HEK293T (cell line): ENCODE data around the gene PTGER2.
A peak's percentile ranks its signal among the peaks of the same experiment; 100 is the strongest.

Source experiments
- CTCF ChIA-PET: fragments of 350-600 bp; formaldehyde crosslinking; extraction: SDS; loops from one replicate; lab custom pipeline; 2021; ENCODE audit warnings: antibody characterized with exemption, inconsistent platforms; lab: Yijun Ruan, JAX
- POLR2A ChIA-PET: fragments of 350-600 bp; formaldehyde crosslinking; extraction: SDS; loops from one replicate; lab custom pipeline; 2020; ENCODE audit warnings: antibody characterized with exemption, inconsistent platforms; lab: Yijun Ruan, JAX
- DNase-seq: peaks from one replicate; pipeline ENCODE4 v3.0.0; 2012; ENCODE audit warnings: mixed read lengths; ENCODE audit errors: extremely low spot score
- ARNT ChIP-seq: fragments of 450-650 bp; IDR thresholded peaks from 2 replicates; pipeline ENCODE4 v1.6.1; 2017; ENCODE audit warnings: mild to moderate bottlenecking
- BHLHE40 ChIP-seq: fragments of 450-650 bp; IDR thresholded peaks from 2 replicates; pipeline ENCODE4 v1.6.1; 2016; ENCODE audit warnings: mild to moderate bottlenecking, moderate library complexity, borderline replicate concordance
- CTBP1 ChIP-seq: fragments of 450-650 bp; IDR thresholded peaks from 2 replicates; pipeline ENCODE4 v1.6.1; 2016; ENCODE audit warnings: borderline replicate concordance
- ELF4 ChIP-seq: fragments of 450-650 bp; IDR thresholded peaks from 2 replicates; pipeline ENCODE4 v1.6.1; 2017; ENCODE audit warnings: antibody characterized with exemption
- FOXA1 ChIP-seq: fragments of 450-650 bp; IDR thresholded peaks from 2 replicates; pipeline ENCODE4 v1.6.1; 2016; ENCODE audit warnings: mild to moderate bottlenecking
- FOXK2 ChIP-seq: fragments of 450-650 bp; IDR thresholded peaks from 2 replicates; pipeline ENCODE4 v1.6.1; 2016; ENCODE audit warnings: mild to moderate bottlenecking
- FOXM1 ChIP-seq: fragments of 450-650 bp; IDR thresholded peaks from 2 replicates; pipeline ENCODE4 v1.6.1; 2017; ENCODE audit warnings: mild to moderate bottlenecking, borderline replicate concordance
- HDGF ChIP-seq: fragments of 450-650 bp; IDR thresholded peaks from 2 replicates; pipeline ENCODE4 v1.6.1; 2017; ENCODE audit warnings: antibody characterized with exemption, borderline replicate concordance
- L3MBTL2 ChIP-seq: fragments of 450-650 bp; conservative IDR thresholded peaks from 2 replicates; pipeline ENCODE4 v1.6.1; 2016; ENCODE audit warnings: mild to moderate bottlenecking
- LEF1 ChIP-seq: fragments of 450-650 bp; IDR thresholded peaks from 2 replicates; pipeline ENCODE4 v1.6.1; 2017; ENCODE audit warnings: mild to moderate bottlenecking, borderline replicate concordance
- NFRKB ChIP-seq: fragments of 450-650 bp; IDR thresholded peaks from 2 replicates; pipeline ENCODE4 v1.6.1; 2016; ENCODE audit warnings: mild to moderate bottlenecking, moderate library complexity
- PKNOX1 ChIP-seq: fragments of 450-650 bp; IDR thresholded peaks from 2 replicates; pipeline ENCODE4 v1.6.1; 2016
- SP1 ChIP-seq: fragments of 450-650 bp; IDR thresholded peaks from 2 replicates; pipeline ENCODE4 v1.6.1; 2017
- SUZ12 ChIP-seq: fragments of 450-650 bp; IDR thresholded peaks from 2 replicates; pipeline ENCODE4 v1.6.1; 2016; ENCODE audit warnings: mild to moderate bottlenecking
- TARDBP ChIP-seq: fragments of 450-650 bp; IDR thresholded peaks from 2 replicates; pipeline ENCODE4 v1.6.1; 2016
- ZNF384 ChIP-seq: fragments of 450-650 bp; IDR thresholded peaks from 2 replicates; pipeline ENCODE4 v1.6.1; 2016

Gene PTGER2

GRCh38 chr14:52336241-52336640 is 22.1 kb downstream of the PTGER2 start:
- CTCF ChIA-PET, result interaction anchor here (0.6 kb wide), 1 partner anchor 479 kb away, joined by 4 read pairs; no protein-coding TSS in a partner anchor
- POLR2A ChIA-PET, result no interaction called here
- TF ChIP-seq TARDBP (no peak), LEF1 (no peak), SP1 (no peak)
- DNase-seq, result no peak

GRCh38 chr14:52338051-52338681 is 24.1 kb downstream of the PTGER2 start:
- ChIA-PET CTCF (no interaction called here), POLR2A (no interaction called here)
- TF ChIP-seq PKNOX1, result peak; percentile 56; the same call in 1 of the 2 replicates
- TF ChIP-seq BHLHE40, result no peak
- DNase-seq, result no peak

DNA sequence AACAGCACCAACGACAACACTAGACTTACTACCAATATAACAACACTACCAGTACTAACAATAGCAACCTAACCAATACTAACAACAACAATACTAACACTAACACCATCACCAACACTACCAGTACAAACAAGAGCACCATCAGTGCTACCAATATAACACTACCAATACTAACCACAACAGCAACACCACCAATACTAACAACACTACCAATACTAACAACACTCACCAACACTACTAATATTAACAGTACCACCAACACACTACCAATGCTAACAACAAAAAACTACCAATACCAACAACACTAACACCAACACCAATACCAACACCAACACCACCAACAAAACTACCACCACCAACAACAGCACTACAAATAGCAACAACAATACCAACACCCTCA is 25.1 kb downstream of the PTGER2 start:
- ChIA-PET CTCF (no interaction called here), POLR2A (no interaction called here)
- DNase-seq, result no peak
- TF ChIP-seq ELF4 (no peak), CTBP1 (0 out of 2 replicates have a peak, but pooled peaks have one; percentile 14)

DNA sequence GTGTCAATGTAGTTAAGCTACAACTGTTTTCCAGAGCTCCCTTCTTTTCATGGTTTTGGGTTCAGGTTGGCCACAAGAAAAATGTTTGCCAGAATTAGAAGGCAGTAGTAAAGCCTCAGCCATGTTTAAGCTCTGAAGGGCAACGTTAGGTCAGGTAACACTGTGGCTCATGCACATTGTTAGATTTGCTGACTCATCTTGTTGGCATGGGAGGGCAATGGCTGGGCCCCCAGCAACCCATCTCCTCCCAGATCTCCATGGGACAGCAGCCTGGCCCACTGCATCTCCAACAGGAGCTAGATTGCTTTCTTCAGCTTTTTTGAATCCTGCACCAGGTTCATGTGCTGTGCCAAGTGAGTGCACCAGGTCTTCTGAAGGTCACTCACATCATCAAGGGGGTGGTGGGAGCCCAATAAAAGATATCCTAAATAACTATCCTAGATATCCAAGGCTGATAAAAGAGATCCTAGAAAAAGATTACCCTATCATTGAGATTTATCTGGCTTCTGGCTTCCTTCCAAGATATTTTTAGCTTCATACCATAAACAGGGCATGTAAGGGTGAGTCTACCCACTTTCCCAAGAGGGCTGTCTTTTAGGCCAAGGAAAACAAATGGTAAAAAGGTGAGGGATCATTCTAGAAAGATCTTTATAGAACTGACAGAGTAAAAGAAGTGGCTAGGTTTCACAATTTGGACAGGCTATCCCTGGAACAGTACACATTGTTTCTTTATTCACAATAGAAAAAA is 28.9 kb downstream of the PTGER2 start:
- ChIA-PET POLR2A (no interaction called here), CTCF (no interaction called here)
- no peak for DNase-seq
- TF ChIP-seq SUZ12 (no peak), LEF1 (no peak), PKNOX1 (no peak), L3MBTL2 (no peak), SP1 (no peak)

GRCh38 chr14:52346778-52347177 is 32.7 kb downstream of the PTGER2 start:
- TF ChIP-seq TARDBP (no peak), L3MBTL2 (no peak), SP1 (no peak), FOXA1 (no peak), ZNF384 (no peak), CTBP1 (no peak), FOXM1 (no peak), NFRKB (no peak), SUZ12 (no peak), FOXK2 (no peak), HDGF (no peak), BHLHE40 (no peak), LEF1 (no peak), PKNOX1 (no peak), ELF4 (no peak), ARNT (no peak)
- POLR2A ChIA-PET, result no interaction called here
- DNase-seq, result no peak
- CTCF ChIA-PET, result no interaction called here

GRCh38 chr14:52348279-52348678 is 34.2 kb downstream of the PTGER2 start:
- POLR2A ChIA-PET, result no interaction called here
- TF ChIP-seq FOXM1, result no peak
- no peak for TF ChIP-seq SUZ12
- TF ChIP-seq ARNT, result no peak
- TF ChIP-seq NFRKB, result no peak
- no peak for TF ChIP-seq FOXA1
- TF ChIP-seq HDGF, result no peak
- TF ChIP-seq SP1, result no peak
- no peak for TF ChIP-seq CTBP1
- no peak for TF ChIP-seq PKNOX1
- TF ChIP-seq LEF1, result no peak
- no peak for TF ChIP-seq BHLHE40
- TF ChIP-seq FOXK2, result no peak
- no peak for TF ChIP-seq ZNF384
- CTCF ChIA-PET, result no interaction called here
- DNase-seq, result no peak
